Measurements from ENCODE around the gene HDAC1. TPM values are rescaled to one million over a fixed set of nuclear protein-coding genes. Genes with fewer than 3 reads are reported as not detected.

The HDAC1 gene
- total RNA-seq, 4 donors from 2014 or later, result 28.6 to 35.0 (median 31.1) TPM

DNA sequence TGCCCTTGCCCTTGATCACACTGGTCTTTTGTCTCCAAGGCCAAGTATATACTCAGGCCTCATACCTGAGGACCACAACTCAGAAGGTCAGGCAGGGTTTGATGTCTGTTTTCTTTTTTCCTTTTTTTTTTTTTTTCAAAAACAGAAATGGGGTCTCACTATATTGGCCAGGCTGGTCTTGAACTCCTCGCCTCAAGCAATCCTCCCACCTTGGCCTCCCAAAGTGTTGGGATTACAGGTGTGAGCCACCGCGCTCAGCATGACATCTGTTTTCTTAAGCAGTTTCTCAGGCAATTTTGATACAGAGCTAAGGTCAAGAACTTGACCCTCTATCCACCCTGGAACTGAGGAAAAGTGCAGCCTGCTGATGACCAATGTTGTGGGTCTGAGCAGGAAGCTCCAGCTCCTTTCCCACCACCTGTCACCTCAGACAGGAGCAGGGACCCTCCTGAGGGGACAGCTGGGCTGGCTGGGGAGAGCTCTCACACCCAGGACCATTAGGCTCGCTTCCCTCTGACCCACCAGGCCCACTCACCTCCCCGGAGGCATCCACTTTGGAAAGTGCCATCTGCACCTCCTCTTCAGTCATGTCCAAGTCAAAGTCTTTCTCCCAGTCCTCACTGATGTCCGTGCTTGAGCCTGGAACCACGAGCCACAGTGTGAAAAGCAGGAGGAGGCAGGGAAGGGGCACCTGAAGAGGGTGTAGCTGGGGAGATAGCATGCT is 76.2 kb downstream of the HDAC1 start:
- TF ChIP-seq, protein P1, sequence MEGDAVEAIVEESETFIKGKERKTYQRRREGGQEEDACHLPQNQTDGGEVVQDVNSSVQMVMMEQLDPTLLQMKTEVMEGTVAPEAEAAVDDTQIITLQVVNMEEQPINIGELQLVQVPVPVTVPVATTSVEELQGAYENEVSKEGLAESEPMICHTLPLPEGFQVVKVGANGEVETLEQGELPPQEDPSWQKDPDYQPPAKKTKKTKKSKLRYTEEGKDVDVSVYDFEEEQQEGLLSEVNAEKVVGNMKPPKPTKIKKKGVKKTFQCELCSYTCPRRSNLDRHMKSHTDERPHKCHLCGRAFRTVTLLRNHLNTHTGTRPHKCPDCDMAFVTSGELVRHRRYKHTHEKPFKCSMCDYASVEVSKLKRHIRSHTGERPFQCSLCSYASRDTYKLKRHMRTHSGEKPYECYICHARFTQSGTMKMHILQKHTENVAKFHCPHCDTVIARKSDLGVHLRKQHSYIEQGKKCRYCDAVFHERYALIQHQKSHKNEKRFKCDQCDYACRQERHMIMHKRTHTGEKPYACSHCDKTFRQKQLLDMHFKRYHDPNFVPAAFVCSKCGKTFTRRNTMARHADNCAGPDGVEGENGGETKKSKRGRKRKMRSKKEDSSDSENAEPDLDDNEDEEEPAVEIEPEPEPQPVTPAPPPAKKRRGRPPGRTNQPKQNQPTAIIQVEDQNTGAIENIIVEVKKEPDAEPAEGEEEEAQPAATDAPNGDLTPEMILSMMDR (IDR thresholded peaks at IDR 0.05; ENCODE audit: low read depth), result no peak

DNA sequence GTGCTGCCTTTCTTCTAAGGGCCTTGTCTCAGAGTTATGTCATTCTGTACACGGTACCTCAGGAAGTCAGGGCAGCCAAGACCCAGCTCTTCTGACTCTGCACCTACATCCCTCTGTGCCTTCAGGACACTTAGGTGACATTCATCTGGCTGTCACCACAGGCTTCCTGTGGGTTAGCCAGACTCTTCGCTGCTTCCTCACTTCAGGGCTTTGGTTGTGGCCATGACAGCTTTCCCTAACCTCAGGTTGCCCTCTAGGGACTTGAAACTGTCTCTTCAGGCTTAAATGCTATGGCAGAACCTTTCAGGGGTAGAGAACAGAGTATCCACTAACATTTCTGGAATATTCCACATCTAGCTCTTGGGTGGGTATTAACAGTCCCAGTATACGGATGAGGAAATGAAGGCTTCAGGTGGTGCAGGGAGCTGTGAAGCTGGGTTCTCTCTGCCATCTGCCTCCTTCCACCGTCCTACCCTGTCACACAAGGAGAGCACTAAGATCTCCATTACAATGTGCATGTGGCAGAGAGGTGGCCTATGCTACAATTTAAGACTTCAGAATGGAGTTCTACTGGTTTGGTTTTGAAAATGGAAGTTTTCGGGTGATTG is 80.4 kb downstream of the HDAC1 start:
- TF ChIP-seq, protein P1 (IDR thresholded peaks at IDR 0.05; ENCODE audit: low read depth), result no peak

DNA sequence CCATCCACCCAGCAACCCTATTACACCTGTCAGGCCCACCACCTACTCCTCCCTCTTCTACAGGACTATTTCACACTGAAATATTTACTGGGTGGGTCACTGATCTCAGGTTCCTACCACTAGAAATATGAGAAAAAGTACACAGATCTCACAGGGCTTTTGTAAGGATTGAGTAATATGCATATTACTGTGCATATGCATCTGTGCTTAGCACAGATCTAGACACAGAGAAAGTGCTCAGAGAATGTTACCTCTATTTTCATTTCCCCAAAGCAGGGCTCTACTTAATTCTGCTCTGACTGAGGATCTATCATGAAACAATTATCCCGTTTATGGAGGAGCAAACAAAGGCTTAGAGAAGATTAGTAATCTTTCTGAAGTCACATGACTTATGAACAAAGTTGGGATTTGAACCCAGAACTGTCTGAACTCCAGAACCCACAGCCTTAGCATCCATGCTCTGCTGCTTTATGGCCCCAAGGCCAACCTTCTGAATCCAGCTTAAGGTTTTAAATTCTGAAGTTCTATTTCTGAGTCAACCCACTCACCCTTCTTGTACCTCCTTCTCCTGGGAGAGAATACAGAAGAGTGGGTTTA is 82.2 kb downstream of the HDAC1 start:
- TF ChIP-seq, protein P1 (IDR thresholded peaks at IDR 0.05; ENCODE audit: low read depth), result no peak

DNA sequence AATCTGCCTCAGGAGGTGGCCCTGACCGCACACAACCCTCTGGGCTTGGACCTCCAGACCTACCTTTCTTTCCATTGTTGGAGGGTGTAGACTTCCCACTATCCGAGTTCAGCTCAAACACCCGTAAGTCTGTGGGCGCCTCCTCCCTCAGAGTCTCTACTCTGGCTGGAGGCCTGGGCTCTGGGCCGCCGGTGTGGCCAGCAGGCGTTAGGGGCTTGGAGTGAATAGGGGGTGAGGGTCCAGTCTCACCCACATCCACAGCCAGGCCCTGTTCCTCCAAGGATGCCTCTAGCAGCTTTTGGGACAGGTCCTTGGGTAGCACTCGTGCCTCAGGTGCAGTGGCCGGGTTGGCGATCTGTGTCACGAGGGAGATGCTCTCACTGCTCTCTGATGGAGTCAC is 84.3 kb downstream of the HDAC1 start:
- TF ChIP-seq, protein P1 (IDR thresholded peaks at IDR 0.05; ENCODE audit: low read depth), result no peak

GRCh38 chr1:32377541-32378220 is 85.8 kb downstream of the HDAC1 start:
- TF ChIP-seq, protein P1 (IDR thresholded peaks at IDR 0.05; ENCODE audit: low read depth), result no peak

GRCh38 chr1:32380057-32380456 is 88.2 kb downstream of the HDAC1 start:
- TF ChIP-seq, protein P1 (IDR thresholded peaks at IDR 0.05; ENCODE audit: low read depth), result no peak

Small RNA genes lying within 50 kb of the gene (small RNA-seq; reads per million reads assigned to genes)
- gene RF00017 (not detected), gene RF00019 (0.49 reads per million)

Other genes starting within 250 kb of the HDAC1 start
- gene TMEM39B, start 219.1 kb upstream of the HDAC1 start, total RNA-seq, result 1 to 10 TPM; 1.8 to 6.8 (median 4.7) TPM
- gene KPNA6, start 184.0 kb upstream of the HDAC1 start, total RNA-seq, result 10 to 100 TPM; 31.4 to 41.6 (median 33.7) TPM
- gene TXLNA, start 112.4 kb upstream of the HDAC1 start, total RNA-seq, result 10 to 100 TPM; 28.4 to 40.5 (median 36.9) TPM
- 1 to 10 TPM in 2 of 4 donors, under 1 TPM in 1, not detected in 1; 0.75 to 2.7 (median 2.2) TPM for gene CCDC28B, start 91.5 kb upstream of the HDAC1 start, total RNA-seq
- 1 to 10 TPM in 2 of 4 donors, under 1 TPM in 1, not detected in 1; 0.85 to 1.5 (median 1.1) TPM for gene IQCC, start 86.4 kb upstream of the HDAC1 start, total RNA-seq
- not detected for gene DCDC2B, start 83.0 kb upstream of the HDAC1 start, total RNA-seq
- gene TMEM234, start 69.7 kb upstream of the HDAC1 start, total RNA-seq, result 10 to 100 TPM in 1 of 4 donors, 1 to 10 TPM in 3; 7.0 to 18.6 (median 9.4) TPM
- 100 to 1,000 TPM; 137 to 166 (median 147) TPM for gene EIF3I, start 69.7 kb upstream of the HDAC1 start, total RNA-seq
- 1 to 10 TPM in 2 of 4 donors, under 1 TPM in 2; 0.85 to 5.5 (median 1.1) TPM for gene FAM167B, start 44.9 kb upstream of the HDAC1 start, total RNA-seq
- gene LCK, start 40.8 kb upstream of the HDAC1 start, total RNA-seq, result 1 to 10 TPM in 2 of 4 donors, under 1 TPM in 2; 0.38 to 3.6 (median 1.6) TPM
- 10 to 100 TPM in 1 of 4 donors, 1 to 10 TPM in 3; 4.2 to 10.3 (median 7.4) TPM for gene MARCKSL1, start 44.1 kb downstream of the HDAC1 start, total RNA-seq
- gene FAM229A, start 70.4 kb downstream of the HDAC1 start, total RNA-seq, result 10 to 100 TPM in 1 of 4 donors, 1 to 10 TPM in 3; 2.0 to 19.2 (median 6.9) TPM
- 1 to 10 TPM in 2 of 4 donors, under 1 TPM in 1, not detected in 1; 0.51 to 2.9 (median 1.1) TPM for gene TSSK3, start 70.5 kb downstream of the HDAC1 start, total RNA-seq
- 10 to 100 TPM; 49.4 to 92.1 (median 71.9) TPM for gene BSDC1, start 102.4 kb downstream of the HDAC1 start, total RNA-seq
- gene ZBTB8B, start 173.0 kb downstream of the HDAC1 start, total RNA-seq, result under 1 TPM in 1 of 4 donors, not detected in 3; under 0.01 TPM
- 10 to 100 TPM in 1 of 4 donors, 1 to 10 TPM in 3; 7.9 to 10.6 (median 9.1) TPM for gene ZBTB8A, start 247.3 kb downstream of the HDAC1 start, total RNA-seq